ENCODE data around the gene MRGPRX3. TPM values are rescaled to one million over a fixed set of nuclear protein-coding genes. Genes with fewer than 3 reads are reported as not detected.

The MRGPRX3 gene
- total and polyA plus RNA-seq, 2 of the 8 experiments (the other 6 are each of a cell fraction or from before 2014, with no cell fraction given) = not detected

DNA sequence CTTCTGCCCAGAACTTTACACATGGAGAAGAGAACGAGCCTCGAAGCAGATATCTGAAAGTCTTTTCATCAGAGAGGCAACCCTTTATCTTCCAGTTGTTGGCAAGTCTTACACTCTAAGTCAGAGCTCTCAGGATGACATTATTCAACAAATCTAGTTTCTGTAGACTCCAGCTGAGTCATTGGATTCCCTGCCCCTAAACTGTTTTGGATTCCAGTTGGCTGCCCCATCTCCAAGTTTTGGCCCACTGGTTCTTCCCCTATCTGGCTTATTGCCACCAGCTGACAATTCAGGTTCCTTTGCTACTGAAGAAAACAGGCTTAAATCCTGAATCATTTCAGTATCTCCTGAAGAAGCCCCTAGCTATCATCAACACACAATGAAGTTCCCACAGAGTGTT is 40.6 kb upstream of the MRGPRX3 start (continued):
- no peak for TF ChIP-seq HDAC2 (IDR thresholded peaks at IDR 0.05; ENCODE audit: borderline replicate concordance in 1 of 2, low read depth in 2 of 2, low read length in 2 of 2)
- no peak for TF ChIP-seq ZNF274 (IDR thresholded peaks at IDR 0.05; ENCODE audit: borderline replicate concordance, extremely low read depth, low read length)
- TF ChIP-seq CBX8 (IDR thresholded peaks at IDR 0.05; ENCODE audit: borderline replicate concordance, low read depth, low read length) = no peak
- no peak for TF ChIP-seq PHF8 (conservative IDR thresholded peaks at IDR 0.05; ENCODE audit: low read depth, low read length)
